Fibroblast of skin of right biceps (primary cell): ENCODE measurements around the gene HHAT.
"Not testable (repeated sequence)": the region's sequence is repeated elsewhere in the genome, so short reads cannot be mapped to it uniquely, and the experiment has no call there.

Experiments
- DNase-seq: peaks from one replicate; pipeline ENCODE4 v3.0.0-alpha.2; 2013

Gene HHAT

GRCh38 chr1:210400043-210400840, 71.5 kb downstream of the HHAT start:
- DNase-seq = peak; percentile 75

GRCh38 chr1:210402560-210402959, 73.9 kb downstream of the HHAT start:
- DNase-seq = no peak

- no peak for DNase-seq
Measured at GRCh38 chr1:210405316-210405715, 76.6 kb downstream of the HHAT start.

GRCh38 chr1:210406341-210406740, 77.6 kb downstream of the HHAT start:
- not testable (repeated sequence) for DNase-seq

- DNase-seq = peak; percentile 51
Measured at GRCh38 chr1:210407207-210407886, 78.6 kb downstream of the HHAT start.

- DNase-seq = no peak
Measured at GRCh38 chr1:210407887-210408252, 79.2 kb downstream of the HHAT start.

- no peak for DNase-seq
Measured at GRCh38 chr1:210412240-210412639, 83.5 kb downstream of the HHAT start.

GRCh38 chr1:210413951-210414350, 85.2 kb downstream of the HHAT start:
- DNase-seq = peak; percentile 63

- no peak for DNase-seq
Measured at GRCh38 chr1:210415846-210416448, 87.2 kb downstream of the HHAT start.

- no peak for DNase-seq
Measured at GRCh38 chr1:210416681-210417080, 88.0 kb downstream of the HHAT start.

GRCh38 chr1:210417881-210418280, 89.2 kb downstream of the HHAT start:
- DNase-seq = no peak

GRCh38 chr1:210418863-210419650, 90.4 kb downstream of the HHAT start:
- no peak for DNase-seq

- peak; percentile 8 for DNase-seq
Measured at GRCh38 chr1:210426696-210427095, 98.0 kb downstream of the HHAT start.

- no peak for DNase-seq
Measured at GRCh38 chr1:210428696-210429095, 100.0 kb downstream of the HHAT start.

GRCh38 chr1:210434223-210434622, 105.5 kb downstream of the HHAT start:
- DNase-seq = peak; percentile 17

- no peak for DNase-seq
Measured at GRCh38 chr1:210437111-210437510, 108.4 kb downstream of the HHAT start.

GRCh38 chr1:210437781-210438180, 109.1 kb downstream of the HHAT start:
- peak; percentile 46 for DNase-seq

GRCh38 chr1:210438928-210439841, 110.5 kb downstream of the HHAT start:
- DNase-seq = peak; percentile 100

GRCh38 chr1:210440081-210440480, 111.4 kb downstream of the HHAT start:
- DNase-seq = peak; percentile 53

- DNase-seq = no peak
Measured at GRCh38 chr1:210441028-210441427, 112.3 kb downstream of the HHAT start.

GRCh38 chr1:210445485-210445884, 116.8 kb downstream of the HHAT start:
- no peak for DNase-seq

- no peak for DNase-seq
Measured at GRCh38 chr1:210445931-210446330, 117.2 kb downstream of the HHAT start.
